ENCODE results near the gene CAPN13. TPM values are rescaled to one million over a fixed set of nuclear protein-coding genes. Genes with fewer than 3 reads are reported as not detected.

CAPN13 gene
- total RNA-seq, 1 donor from 2014 or later: not detected

- no peaks in the 10 kb centered on the region for H3K4me1 Mint-ChIP-seq
These were observed 17.5 kb downstream of the CAPN13 start for GRCh38 chr2:30789670-30790210.

GRCh38 chr2:30786923-30787685 lies 20.1 kb downstream of the CAPN13 start:
- no peaks in the 10 kb centered on the region for H4K20me1 ChIP-seq (ENCODE audit: low read depth)
- TF ChIP-seq EZH2 (IDR thresholded peaks at IDR 0.05) (no peak), CTCF (IDR thresholded peaks at IDR 0.05) (no peak), EZH2phosphoT487 (IDR thresholded peaks at IDR 0.05) (no peak)
- no peaks in the 10 kb centered on the region for H3K4me1 ChIP-seq
- Mint-ChIP-seq H3K27ac (no peak overlapping the region), H3K27me3 (ENCODE audit: insufficient read depth, low read depth) (no peaks in the 10 kb centered on the region), H3K9me3 (no peaks in the 10 kb centered on the region), H3K4me3 (no peak overlapping the region), H3K36me3 (no peaks in the 10 kb centered on the region), H3K4me1 (no peaks in the 10 kb centered on the region)
- no peak overlapping the region for H3K4me2 ChIP-seq
- no peak overlapping the region for H2AFZ ChIP-seq (replicated peaks)
- H3K4me3 ChIP-seq: no peak overlapping the region
- no peaks in the 10 kb centered on the region for H3K79me2 ChIP-seq (ENCODE audit: low read depth)
- H3K27me3 ChIP-seq: no peaks in the 10 kb centered on the region
- no peak for DNase-seq (ENCODE audit: low spot score)
- no peaks in the 10 kb centered on the region for H3K36me3 ChIP-seq
- no peak overlapping the region for H3K9ac ChIP-seq
- no peaks in the 10 kb centered on the region for H3K9me3 ChIP-seq (ENCODE audit: low read depth)
- no peaks in the 10 kb centered on the region for H3F3A ChIP-seq (ENCODE audit: low read depth)
- H3K27ac ChIP-seq: no peak overlapping the region

More at GRCh38 chr2:30789670-30790210, 17.5 kb downstream of the CAPN13 start:
- Histone ChIP-seq H3K4me3 (no peak overlapping the region), H3K36me3 (no peaks in the 10 kb centered on the region), H3K9ac (no peak overlapping the region), H3K9me3 (ENCODE audit: low read depth) (no peaks in the 10 kb centered on the region), H3K27ac (no peak overlapping the region), H2AFZ (replicated peaks) (no peak overlapping the region), H3K27me3 (no peaks in the 10 kb centered on the region), H3K4me1 (no peaks in the 10 kb centered on the region), H3K79me2 (ENCODE audit: low read depth) (no peaks in the 10 kb centered on the region), H4K20me1 (ENCODE audit: low read depth) (no peaks in the 10 kb centered on the region), H3F3A (ENCODE audit: low read depth) (no peaks in the 10 kb centered on the region), H3K4me2 (no peak overlapping the region)
- Mint-ChIP-seq H3K27ac (no peak overlapping the region), H3K4me3 (no peak overlapping the region), H3K9me3 (no peaks in the 10 kb centered on the region), H3K27me3 (ENCODE audit: insufficient read depth, low read depth) (no peaks in the 10 kb centered on the region), H3K36me3 (no peaks in the 10 kb centered on the region)
- DNase-seq (ENCODE audit: low spot score): no peak
- TF ChIP-seq CTCF (IDR thresholded peaks at IDR 0.05) (no peak), EZH2 (IDR thresholded peaks at IDR 0.05) (no peak), EZH2phosphoT487 (IDR thresholded peaks at IDR 0.05) (no peak)

- H3K27me3 ChIP-seq: no peaks in the 10 kb centered on the region
- no peak overlapping the region for H2AFZ ChIP-seq (replicated peaks)
- no peaks in the 10 kb centered on the region for H3K9me3 Mint-ChIP-seq
- H3K36me3 ChIP-seq: no peaks in the 10 kb centered on the region
- H4K20me1 ChIP-seq (ENCODE audit: low read depth): no peaks in the 10 kb centered on the region
- H3K27ac ChIP-seq: no peak overlapping the region
- no peak overlapping the region for H3K27ac Mint-ChIP-seq
- no peaks in the 10 kb centered on the region for H3K4me1 Mint-ChIP-seq
- no peak overlapping the region for H3K9ac ChIP-seq
- H3K4me1 ChIP-seq: no peaks in the 10 kb centered on the region
- no peak overlapping the region for H3K4me3 ChIP-seq
- no peaks in the 10 kb centered on the region for H3K27me3 Mint-ChIP-seq (ENCODE audit: insufficient read depth, low read depth)
- H3K36me3 Mint-ChIP-seq: no peaks in the 10 kb centered on the region
- H3K79me2 ChIP-seq (ENCODE audit: low read depth): no peaks in the 10 kb centered on the region
- no peaks in the 10 kb centered on the region for H3F3A ChIP-seq (ENCODE audit: low read depth)
- TF ChIP-seq CTCF (IDR thresholded peaks at IDR 0.05) (no peak), EZH2phosphoT487 (IDR thresholded peaks at IDR 0.05) (no peak), EZH2 (IDR thresholded peaks at IDR 0.05) (no peak)
- H3K9me3 ChIP-seq (ENCODE audit: low read depth): no peaks in the 10 kb centered on the region
- DNase-seq (ENCODE audit: low spot score): no peak
- no peak overlapping the region for H3K4me3 Mint-ChIP-seq
- H3K4me2 ChIP-seq: no peak overlapping the region
These were observed 22.6 kb downstream of the CAPN13 start for GRCh38 chr2:30784682-30785081.
